GM18511 (cell line): ENCODE results near the gene WNT4.
"Not testable (repeated sequence)": the region's sequence is repeated elsewhere in the genome, so short reads cannot be mapped to it uniquely, and the experiment has no call there.

Experiments used
- ATAC-seq: cut with Tn5 transposase; IDR thresholded peaks from one replicate; pipeline ENCODE4 v1.9.1; 2021; ENCODE audit warnings: mild to moderate bottlenecking, moderate library complexity; ENCODE audit not compliant: unreplicated experiment

The WNT4 gene

DNA sequence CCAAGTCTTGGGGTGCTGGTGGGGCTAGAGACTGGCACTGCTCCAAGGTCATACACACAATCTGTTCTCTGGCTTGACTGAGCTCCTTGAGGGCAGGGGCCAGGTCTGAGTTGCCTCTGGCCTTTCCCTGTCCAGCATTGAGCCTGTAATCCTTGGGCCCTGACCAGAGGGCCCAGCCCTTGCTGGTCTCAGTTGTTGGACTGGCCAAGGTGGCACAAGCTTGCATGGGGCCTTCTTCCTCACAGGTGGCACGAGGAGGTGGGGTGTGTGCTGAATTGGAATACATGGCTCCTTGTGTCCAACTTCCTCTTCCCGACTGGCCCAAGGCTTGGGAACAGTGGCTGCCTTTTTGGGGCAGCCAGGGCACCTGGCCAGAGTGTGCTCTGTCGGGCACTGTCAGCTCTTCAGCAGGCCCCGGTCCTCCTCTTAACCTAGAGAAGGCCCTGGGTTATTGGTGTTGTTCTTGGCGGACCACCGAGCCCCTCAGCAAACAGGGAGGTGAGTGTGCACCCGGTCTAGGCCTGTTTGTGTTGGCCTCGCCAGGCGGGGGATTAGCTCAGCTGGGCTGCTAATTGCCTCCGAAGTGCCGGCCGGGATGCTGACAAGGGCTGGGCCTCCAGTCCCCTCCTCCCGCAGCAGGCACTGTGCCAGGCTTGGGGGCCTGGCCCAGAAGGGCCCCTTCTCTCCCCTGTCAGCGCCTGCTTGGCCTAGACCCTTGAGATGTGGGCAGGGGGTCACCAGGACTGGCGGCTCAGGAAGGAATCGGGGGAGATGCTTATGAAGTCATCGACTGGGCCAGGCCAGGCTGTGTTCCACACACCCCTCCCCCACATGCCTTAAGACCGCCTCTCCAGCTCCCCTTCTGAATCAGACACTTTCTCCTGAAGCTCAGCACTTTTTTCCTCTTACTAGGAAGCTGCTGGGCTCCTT is 28.5 kb downstream of the WNT4 start:
- ATAC-seq = no peak

DNA sequence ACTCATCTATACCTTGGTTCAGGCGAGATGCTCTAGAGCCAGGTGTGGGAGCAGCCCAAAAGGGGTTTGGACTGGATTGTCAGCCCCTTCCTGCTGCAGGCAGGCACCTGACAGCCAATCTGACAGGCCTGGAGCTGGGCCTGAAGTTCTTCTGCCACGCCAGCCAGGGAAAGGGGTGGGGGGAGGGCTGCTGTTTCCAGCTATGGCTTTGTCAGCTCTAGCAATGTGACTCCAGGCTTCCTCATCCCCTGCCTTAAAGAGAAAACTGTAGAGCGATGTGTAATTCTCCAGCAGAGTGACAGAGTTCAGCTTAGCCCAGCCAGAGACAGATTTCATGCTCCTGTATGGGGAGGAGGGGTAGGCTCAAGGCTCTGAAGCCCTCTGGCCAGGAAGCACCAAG is 30.3 kb downstream of the WNT4 start:
- ATAC-seq = no peak

DNA sequence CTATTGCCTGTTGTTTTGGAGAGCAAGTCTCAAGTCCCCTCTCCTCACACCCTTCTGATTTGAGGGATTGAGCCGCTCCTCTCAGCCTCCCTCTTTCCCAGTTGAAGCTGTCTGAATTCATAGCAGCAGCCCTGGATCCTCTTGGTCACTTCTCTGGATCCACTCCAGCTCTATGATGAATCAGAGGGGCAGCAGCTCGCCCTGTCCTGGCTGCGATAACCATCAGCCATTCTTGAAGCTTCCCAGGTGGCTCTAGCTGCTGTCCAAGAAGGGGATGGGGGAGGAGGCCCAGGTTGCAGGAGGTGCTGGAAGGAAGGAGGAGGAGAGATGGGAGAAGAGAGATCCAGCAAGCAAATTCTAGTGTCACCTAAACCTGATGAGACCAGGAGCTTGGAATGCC is 31.3 kb downstream of the WNT4 start:
- ATAC-seq = no peak

DNA sequence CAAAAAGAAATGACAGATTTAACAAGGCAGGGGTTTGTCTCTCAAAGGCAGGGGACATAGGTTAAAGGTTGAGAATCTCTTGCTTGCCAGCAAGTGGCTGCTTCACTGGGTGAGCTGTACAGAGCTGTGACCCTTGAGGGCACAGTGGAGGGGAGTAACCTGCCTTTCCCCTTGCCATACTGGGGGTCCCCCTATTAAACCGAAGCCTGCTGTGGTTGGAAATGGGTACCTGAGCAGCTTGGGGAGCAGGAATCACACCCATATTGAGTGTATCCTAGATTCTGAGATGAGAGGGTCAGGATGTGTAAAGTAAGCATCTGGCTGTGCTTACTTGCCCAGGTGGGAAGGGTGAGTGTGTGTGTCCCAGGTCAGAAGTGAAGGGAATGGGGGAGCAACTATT is 31.8 kb downstream of the WNT4 start:
- no peak for ATAC-seq

DNA sequence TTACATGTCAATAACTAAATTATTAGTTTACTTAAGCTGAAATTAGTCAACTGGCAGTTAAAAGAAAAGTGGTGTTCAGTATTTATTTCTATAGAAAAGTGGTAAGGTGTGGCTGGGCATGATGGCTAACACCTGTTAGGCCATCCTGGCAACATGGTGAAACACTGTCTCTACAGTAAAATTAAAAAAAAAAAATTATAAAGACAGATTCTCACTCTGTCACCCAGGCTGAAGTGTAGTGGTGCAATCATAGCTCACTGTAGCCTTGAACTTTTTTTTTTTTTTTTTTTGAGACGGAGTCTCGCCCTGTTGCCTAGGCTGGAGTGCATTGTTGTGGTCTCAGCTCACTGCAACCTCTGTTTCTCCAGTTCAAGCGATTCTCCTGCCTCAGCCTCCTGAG is 32.9 kb downstream of the WNT4 start:
- no peak for ATAC-seq

DNA sequence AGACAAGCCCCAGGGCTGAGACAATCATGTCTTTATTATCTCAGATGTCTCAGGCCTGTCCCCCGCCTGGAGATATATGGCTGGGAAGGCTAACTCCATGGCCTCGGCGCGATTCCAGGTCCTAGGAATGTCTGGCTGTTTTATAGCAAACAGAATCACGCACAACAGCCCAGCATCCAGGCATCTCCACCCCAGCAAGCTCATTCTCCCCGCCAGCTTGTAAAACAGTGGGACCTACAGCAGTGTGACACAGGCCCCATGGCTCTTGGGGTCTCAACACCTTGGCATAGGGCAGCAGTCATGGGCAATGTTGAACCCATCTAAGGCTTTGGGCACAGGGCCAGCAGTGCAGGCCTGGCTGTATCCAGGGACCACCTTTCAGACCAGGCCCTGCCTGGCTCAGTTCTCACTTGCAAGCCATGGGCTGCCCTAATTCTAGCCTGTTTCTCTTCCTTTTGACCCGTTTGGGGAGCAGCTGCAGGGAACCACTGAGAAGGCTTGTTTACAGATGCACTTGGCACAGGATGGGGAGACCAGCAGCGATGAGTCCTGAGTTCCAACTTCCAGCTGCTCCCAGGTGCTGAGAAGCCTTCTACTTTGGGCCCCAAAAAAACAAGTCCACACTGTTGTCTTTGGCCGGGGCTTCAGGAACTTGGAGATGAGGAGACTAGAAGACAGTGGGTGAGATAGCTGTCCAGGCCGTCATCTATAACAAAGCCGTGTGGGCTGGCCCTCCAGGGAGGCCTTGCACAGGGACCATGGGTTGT is 34.4 kb downstream of the WNT4 start:
- no peak for ATAC-seq

DNA sequence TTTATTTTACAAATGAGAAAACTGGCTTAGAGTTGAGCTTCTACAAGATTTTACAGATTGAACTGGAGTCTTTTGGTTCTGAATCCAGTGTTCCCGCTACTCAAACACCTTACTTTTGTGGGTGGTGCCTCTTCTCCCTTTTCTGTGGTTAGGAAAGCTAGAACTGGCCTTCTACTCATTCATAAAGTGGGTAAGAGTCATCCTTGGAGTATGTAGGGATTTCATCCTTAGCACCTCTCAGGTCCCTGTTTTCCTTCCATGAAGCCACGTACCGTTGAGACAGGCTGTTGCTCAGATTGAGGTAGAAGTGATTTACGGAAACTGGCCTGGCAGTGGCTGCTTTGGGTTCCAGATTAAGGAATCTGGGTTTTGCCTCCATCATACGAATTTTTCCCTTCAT is 35.8 kb downstream of the WNT4 start:
- ATAC-seq = no peak

DNA sequence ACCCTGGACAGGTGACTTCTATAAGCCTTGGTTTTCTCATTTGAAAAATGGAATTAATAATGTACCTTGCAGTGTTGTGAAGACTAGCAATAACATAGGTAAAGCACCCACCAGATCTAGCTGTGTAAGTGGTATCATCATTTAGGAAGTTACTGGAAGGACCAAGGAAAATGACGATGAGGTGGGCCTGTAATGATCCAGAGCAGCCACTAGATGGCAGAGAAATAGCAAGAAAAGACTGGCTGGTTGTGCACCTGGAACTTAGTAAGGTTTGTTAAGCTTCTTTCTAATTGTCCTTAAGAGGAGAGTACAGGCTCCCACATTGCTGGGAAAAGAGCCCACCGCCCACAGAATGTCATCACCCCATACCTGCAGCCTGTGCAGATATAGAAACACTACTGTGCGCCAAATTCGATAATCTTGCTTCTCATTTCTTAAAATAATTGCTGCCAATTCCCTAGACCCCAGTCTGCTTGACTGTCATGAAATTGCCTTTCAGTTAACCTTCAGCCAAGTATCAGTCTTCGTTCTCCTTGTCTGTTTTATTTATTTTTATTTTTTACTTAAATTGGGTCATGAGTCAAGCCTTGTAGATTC is 37.2 kb downstream of the WNT4 start:
- ATAC-seq = no peak

DNA sequence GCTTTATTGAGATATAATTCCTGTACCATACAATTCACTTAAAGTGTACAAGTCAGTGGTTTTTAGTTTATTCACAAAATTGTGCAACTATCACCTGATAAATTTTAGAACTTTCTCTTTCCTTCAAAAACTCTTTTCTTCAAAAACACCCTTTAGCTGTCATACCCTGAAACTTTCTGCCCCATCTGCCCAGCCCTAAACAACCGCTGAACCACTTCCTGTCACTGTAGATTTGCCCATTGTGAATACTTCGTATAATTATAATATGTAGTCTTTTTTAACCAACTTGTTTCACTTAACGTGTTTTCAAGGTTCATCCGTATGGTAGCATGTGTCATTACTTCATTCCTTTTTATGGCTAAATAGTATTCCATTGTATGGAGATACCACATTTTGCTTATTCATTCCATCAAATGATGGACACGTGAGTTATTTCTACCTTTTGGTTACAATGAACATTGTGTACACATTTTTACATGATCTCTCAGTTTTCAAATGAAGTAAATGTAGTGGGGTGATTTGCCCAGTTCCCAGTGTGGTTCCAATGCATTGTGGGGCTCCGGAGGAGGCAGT is 37.9 kb downstream of the WNT4 start:
- no peak for ATAC-seq

DNA sequence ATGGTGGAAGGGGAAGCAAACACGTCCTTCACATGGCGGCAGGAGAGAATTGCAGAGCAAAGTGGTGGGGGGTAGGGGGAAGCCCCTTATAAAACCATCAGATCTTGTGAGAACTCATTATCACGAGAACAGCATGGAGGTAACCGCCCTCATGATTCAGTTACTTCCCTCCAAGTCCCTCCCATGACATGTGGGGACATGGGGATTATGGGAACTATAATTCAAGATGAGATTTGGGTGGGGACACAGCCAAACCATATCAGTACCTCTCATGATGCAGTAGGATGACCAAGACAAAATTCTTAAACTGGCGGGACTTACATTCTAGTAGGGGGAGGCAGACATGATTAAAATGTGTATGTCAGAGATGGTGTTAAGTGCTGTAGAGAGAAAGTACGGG is 38.8 kb downstream of the WNT4 start:
- no peak for ATAC-seq

DNA sequence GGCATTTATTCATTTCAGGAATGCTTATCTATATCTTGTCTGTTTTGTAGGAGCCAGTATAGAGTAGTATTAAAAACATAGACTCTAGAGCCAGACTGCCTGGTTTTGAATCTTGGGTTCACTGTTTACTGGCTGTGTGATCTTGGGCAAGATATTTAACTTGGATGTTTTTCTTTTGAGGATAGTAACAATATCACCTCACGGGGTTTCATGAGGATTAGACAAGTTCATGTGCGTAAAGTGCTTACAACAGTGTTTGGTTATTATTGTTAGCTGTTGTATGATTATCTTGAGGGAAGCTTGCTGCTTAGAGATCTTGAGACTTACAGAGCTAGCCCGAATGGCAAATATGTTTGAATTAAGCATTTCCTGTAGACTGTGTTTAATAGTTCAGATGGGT is 40.2 kb downstream of the WNT4 start:
- ATAC-seq = no peak

DNA sequence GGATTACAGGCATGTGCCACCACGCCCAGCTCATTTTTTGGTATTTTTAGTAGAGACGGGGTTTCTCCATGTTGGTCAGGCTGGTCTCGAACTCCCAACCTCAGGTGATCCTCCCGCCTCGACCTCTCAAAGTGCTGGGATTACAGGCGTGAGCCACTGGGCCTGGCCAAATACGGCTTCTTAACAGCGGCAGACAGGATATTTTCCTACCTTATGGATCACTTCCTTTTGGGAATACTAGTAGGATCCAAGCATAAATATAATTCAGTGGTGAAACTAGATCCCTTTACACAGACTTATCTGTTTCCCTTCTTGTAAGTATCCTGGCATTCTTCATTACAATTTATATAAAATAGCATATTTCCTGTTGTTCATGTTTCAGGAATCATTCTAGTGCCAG is 40.9 kb downstream of the WNT4 start:
- no peak for ATAC-seq

DNA sequence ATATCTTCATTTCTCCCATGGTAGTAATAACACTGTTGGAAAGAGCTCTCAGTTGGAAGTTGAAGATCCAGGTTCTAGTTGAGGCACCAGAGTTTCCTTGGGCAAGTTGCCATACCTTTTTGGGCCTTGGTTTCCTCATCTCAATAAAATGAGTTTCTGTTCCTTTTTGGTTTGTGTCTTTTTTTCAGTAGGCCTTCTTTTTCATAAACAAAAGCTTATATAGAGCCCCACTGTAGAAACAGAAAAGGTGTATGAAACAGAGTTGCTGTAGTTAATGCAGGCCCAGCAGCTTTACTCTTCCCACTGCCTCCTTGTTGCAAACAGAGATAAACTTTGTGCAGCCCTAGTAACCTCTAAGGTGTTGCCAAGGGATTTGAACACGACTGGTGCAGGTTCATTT is 41.7 kb downstream of the WNT4 start:
- ATAC-seq = no peak

DNA sequence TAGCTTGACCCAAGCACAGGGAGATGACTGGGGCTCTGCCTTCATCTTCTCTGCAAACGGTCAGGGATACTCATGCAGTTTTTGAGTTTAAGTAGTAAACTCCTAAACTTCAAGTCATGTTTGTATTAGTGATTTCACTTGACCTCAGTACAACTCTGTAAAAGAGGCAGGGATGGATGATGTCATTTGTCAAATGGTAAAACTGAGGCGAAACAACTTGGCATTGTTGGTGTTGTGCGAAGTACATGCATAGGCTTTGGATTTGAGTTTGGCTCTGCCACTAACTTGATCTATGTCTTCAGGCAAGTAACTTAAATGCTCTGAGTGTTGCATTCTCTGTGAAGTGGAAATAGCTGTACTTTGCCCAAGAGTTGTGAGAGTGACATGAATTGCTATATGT is 42.7 kb downstream of the WNT4 start:
- no peak for ATAC-seq

DNA sequence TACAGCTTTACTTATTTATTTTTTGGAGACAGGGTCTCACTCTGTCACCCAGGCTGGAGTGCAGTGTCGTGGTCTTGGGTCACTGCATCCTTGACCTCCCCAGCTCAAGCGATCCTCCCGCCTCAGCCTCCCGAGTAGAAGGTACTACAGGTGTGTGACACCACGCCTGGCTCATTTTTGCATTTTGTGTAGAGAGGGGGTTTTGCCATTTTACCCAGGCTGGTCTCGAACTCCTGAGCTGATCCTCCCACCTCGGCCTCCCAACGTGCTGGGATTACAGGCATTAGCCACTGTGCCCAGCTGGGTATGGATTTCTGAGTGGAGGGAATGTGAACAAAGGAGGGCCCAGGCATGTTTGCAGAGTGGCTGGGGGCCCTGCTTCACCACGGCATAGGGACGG is 44.1 kb downstream of the WNT4 start:
- ATAC-seq = no peak

DNA sequence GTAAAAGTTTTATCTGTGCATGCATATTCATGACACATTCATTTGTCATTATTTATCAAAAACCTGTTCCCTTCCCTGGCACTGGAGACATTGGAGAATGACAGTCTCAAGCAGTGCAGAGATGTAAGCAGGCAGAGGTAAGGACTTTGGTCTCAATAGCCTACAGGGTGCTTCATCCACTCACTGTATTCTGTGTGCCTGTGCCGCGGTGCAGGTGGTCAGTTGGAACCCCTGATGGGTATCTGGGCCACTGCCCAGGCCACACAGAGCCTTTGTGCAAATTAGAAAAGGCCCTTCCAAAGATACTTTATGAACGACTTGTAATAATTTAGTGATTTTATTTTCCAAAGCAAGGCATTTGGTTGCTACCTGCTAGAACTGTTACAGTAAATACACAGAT is 46.4 kb downstream of the WNT4 start:
- ATAC-seq = no peak

DNA sequence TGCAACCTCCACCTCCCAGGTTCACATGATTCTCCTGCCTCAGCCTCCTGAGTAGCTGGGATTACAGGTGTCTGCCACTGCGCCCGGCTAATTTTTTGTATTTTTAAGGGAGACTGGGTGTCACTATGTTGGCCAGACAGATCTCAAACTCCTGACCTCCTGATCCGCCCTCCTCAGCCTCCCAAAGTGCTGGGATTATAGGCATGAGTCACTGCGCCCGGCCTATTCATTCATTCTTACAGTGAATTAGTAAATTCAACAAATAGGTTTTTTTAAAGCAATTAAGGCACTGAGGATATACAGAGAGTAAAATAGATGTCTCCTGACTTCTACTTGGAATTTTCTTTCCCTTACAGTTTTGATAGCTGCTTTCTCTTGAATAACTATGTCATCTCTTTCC is 46.9 kb downstream of the WNT4 start:
- no peak for ATAC-seq

DNA sequence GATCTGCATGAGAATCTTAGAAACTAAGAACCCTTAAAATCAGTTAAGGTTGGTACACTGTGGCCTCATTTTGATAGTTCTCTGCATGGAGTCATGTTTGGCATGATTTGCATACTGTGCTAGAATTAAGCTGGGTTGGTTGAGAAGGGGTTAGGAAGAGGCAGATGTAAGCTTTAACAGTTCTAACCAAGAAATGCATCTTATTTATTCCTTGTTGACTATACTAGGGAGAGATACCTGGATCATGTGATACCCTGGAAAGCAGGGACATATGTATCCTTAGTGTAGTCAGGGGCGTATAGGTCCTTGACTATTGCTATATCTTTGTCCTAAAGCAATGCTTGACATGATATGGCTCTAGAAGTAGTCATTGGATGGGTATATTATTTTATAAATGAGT is 49.4 kb downstream of the WNT4 start:
- no peak for ATAC-seq

DNA sequence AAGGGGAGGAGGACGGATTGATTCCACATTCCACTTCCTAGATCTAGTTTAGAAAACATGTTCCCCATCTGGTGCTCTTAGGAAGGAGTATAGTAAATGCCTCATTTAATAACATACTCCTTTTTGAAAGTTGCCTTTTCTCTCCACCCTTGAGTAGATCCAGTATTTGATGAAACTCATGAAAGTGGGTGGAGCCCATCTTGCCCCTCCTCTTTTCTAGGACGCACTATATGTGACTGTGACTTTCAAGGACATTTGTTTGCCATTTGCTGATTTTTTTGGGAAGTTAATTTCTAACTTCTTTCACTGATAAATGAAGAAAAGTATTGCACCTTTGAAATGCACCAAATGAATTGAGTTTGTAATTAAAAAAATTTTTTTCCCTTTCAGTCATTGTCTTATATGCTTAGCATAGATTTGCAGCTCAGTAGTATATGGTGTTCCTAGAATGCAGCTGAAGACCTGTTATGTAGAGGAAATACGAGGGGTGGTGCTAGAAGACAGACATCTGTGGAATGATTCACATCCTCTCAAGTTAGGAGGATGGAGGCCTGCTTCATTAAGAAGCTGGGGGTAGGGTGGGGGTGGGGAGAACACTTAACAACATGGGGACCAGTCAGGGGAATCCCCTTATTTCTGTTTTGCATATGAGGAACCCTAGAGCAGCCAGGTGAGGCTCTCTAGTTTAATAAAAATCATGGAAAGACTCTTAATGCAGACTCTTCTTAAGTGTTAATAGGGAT is 50.7 kb downstream of the WNT4 start:
- ATAC-seq = not testable (repeated sequence)

DNA sequence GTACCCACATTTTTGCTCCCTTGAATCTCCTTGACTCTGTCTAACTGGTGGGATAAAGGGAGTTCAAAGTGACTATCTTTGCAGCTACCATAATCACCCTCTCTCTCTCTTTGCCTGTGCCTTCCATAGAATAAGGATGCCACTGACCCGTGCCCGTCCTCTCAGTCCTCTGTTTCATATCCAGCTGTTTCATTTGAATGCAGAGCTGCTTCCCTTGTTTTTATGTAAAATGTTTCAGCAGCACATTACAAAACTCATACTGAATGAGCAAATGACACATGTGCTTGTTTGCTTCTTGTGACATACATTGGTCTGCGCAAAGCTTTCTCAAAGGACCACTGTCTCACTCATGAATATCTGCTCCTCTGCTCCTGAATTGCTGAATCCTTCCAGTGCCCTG is 52.0 kb downstream of the WNT4 start:
- no peak for ATAC-seq

DNA sequence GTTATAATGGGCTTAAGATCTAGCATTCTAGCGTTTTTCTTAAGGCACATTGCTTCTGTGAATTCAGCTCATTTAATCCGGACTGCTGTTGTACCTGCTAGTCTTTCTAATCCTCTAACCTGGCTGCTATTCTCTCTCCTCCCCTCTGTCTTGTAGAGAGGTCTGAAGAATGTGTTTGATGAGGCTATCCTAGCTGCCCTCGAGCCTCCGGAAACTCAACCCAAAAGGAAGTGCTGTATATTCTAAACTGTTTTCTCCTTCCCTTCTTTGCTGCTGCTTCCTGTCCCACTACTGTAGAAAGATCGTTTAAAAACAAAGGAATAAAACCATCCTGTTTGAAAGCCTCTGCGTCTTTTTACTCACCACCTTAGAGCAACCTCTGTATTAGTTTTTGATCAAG is 53.1 kb downstream of the WNT4 start:
- no peak for ATAC-seq
